Stimulated activated CD8-positive, alpha-beta memory T cell treated with anti-CD3 and anti-CD28 coated beads, Interleukin-7, amount 100 ng/mL, for 48 hours (primary cell): Measurements from ENCODE around the gene ETV3.

Experiments used
- DNase-seq, 2 donors: peaks; one replicate each; pipeline ENCODE4 v3.0.0-alpha.2; 2020; ENCODE audit warnings: low read depth in 1 of 2; ENCODE audit errors: extremely low read depth in 1 of 2

Gene ETV3

GRCh38 chr1:157140063-157140588, 1.9 kb upstream of the ETV3 start:
- DNase-seq = no peak

GRCh38 chr1:157139052-157139715, 989 bp upstream of the ETV3 start:
- no peak for DNase-seq

DNA sequence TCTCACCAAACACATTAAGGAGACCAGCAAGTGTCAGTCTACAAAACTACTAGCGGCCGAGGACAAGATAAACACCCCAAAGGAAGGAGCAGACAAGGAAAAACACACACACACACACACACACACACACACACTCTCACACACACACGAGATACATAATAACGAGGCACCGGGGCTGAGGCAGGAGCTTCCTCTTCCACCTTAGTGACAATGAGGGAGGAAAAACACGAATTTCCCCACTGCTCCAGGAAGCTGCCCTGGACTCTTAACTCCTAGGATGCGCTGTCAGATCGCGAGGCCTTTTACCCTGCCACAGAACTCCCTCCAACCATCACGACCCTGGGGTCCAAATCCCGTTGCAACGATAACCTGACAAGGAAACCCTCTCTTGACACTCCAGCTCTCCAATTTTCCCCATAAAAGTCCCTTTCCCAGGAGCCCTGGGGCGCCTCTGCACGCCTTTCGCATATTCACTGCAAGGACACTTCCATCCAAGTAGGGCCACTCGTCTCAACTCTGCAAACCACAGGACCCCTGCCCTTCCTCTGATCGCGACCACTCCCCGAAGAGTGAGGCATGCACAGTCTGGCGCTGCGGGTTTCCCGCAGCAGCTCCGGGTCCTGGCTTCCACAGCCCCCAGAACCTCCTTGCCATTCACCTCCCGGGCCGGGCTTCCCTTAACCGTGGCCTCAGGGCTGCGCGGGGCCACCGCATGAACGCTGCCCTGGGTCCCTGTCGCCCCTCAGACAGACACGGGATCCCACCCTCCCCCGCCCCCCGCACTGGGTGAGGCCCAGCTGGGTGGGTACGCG, 581 bp downstream of the ETV3 start:
- DNase-seq = no peak

DNA sequence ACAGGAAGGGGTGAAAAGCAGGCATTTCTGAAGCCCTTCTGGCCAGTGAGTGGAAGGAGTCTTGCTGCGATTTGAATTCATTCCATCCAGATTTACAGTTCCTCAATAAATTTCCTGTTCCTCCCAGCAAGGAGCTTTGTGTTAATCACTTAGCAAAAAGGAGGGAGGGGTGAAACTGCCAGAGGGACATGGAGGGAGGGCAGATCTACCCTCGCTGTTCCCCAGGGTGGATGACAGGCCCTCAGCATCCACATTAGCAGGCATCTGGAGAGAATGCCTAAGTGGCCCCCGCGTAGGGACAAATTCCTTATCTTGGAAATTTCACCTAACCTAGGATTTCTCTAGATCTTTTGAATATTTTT, 1.2 kb downstream of the ETV3 start:
- DNase-seq = no peak

- no peak for DNase-seq
Measured at GRCh38 chr1:157136133-157136532, 2.1 kb downstream of the ETV3 start.

DNA sequence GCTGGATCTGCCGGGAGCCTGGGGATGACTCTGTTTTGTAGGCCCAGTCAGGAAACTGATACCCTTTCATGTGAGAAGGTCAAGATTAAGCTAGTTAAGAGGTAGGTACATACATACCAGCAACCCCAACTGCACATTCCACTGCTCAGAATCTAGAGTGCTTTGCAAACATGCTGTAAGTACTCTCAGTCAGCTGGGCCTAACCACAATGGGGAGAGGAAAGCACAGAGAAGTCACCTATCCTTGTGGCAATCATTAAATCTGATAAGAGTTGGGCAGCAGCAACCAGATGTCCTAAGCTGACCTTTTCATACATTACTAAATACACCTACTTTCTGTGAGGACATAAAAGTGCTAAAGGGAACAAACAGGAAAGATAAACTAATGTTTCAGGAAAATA, 2.5 kb downstream of the ETV3 start:
- no peak for DNase-seq

GRCh38 chr1:157135070-157135469, 3.1 kb downstream of the ETV3 start:
- no peak for DNase-seq

GRCh38 chr1:157134442-157134841, 3.8 kb downstream of the ETV3 start:
- DNase-seq = no peak

DNA sequence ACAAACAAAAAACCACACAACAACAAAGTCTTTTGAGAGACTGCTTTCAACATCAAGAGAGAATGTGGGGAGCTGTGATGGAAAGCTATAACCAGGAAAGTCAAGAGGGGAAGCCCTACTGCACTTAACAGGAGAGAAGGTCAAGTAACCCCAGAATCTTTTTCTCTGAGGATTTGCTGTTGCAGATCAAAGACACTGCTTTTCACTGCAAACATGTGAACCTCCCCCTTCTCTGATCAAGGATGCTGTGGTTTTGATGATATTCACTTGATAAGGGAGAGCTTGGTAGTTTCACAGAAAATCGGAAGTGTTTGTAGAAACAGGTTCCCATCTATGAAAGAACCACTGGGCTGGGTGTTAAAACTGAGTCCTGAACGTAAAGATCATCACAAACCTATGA, 4.8 kb downstream of the ETV3 start:
- DNase-seq = no peak

DNA sequence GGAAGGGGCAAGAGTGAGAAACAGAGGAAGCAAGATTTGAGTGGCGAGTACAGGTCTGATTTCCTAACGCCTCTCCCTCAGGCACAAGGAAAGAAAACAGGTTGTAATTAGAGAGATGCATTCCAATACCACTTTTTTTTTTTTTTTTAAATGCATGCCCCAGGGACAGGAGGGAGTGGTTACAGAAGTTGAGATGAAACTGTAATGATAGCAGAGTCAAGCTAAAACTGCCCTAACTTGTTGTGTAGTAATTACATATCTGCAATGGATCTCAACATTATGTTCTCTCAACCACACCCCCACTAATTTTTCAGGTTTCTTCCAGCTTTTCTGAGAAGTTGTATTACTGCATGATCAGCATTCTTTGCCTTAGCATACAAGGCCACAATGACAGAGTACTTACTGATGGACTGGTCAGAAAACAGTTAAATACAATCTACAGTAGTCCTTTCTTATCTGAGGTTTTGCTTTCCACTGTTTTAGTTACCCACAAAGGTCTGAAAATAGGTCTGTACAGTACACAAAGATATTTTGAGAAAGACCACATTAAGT, 5.5 kb downstream of the ETV3 start:
- no peak for DNase-seq

DNA sequence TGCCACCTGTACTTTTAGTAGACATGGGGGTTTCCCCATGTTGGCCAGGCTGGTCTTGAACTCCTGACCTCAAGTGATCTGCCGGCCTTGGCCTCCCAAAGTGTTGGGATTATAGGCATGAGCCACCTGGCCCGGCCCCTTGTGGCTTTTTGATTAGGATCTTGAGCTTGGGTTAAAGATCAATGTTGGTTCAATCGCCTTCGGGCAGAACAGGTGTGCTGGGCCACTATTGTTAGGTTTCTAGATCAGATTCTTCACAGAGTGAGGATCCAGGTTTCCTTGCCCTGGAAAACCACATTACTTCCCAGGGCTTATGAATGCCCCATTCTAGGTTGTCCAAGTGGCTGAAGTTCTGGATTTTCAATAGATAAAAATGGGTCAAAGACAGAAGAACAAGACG, 6.1 kb downstream of the ETV3 start:
- DNase-seq = no peak

GRCh38 chr1:157131281-157131680, 6.9 kb downstream of the ETV3 start:
- no peak for DNase-seq

DNA sequence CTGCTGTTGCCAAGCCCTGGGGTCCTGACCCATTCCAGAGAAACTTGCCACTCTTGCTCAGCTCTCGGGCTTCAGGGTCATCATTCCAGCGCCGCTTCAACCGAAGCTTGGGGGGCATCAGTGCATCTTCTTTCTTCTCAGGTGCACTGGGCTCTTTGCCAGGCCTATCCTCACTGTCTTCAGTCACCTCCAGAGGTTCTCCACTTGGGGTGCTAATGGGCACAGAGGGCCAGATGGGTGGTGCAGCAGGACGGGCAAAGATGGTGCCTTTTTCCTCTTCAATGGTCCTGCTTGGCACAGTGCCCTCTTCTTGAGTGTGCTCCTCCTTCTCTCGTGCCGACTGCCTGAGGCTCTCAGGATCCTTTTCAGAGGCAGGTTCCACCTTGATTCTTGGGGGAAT, 13.3 kb downstream of the ETV3 start:
- DNase-seq = no peak

DNA sequence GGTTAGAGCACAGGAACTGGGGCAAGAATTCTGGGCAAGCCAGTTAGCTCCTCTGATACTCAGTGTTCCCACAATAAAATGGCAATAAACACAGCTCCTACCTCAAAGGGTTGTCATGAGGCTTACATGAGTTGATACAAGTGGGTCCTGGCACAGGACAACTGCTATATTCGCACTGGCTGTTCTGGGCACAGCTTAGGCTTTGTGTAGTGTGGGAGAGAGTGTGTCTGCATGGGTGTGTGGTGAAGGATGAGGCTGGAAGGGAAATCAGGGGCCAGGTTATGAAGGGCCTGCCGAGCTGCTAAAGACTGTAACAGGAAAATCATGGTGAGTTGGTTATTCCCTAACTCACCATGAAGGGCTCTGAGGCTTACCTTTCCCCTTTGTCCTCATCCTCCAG, 18.7 kb downstream of the ETV3 start:
- DNase-seq = no peak

DNA sequence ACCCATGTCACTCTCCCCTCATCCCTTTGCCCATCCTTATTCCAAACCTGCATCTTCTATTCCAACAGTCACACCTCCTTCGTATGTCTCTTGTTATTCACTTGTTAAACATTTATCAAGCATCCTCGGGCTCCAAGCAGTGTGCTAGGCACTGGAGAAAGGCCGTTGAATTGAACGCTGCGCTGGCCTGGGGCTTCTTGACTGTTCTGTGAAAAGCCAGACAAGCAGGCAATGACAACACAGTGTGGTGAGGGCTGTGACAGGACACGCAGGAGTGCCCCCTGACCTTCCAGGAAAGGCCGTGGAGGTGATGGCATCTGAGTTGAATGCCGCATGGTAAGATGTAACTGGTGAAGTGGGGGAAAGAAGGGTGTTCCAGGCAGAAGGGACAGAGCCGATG, 19.2 kb downstream of the ETV3 start:
- no peak for DNase-seq

GRCh38 chr1:157117527-157118057, 20.6 kb downstream of the ETV3 start:
- DNase-seq = no peak

- no peak for DNase-seq
Measured at GRCh38 chr1:157116737-157117103, 21.5 kb downstream of the ETV3 start.

DNA sequence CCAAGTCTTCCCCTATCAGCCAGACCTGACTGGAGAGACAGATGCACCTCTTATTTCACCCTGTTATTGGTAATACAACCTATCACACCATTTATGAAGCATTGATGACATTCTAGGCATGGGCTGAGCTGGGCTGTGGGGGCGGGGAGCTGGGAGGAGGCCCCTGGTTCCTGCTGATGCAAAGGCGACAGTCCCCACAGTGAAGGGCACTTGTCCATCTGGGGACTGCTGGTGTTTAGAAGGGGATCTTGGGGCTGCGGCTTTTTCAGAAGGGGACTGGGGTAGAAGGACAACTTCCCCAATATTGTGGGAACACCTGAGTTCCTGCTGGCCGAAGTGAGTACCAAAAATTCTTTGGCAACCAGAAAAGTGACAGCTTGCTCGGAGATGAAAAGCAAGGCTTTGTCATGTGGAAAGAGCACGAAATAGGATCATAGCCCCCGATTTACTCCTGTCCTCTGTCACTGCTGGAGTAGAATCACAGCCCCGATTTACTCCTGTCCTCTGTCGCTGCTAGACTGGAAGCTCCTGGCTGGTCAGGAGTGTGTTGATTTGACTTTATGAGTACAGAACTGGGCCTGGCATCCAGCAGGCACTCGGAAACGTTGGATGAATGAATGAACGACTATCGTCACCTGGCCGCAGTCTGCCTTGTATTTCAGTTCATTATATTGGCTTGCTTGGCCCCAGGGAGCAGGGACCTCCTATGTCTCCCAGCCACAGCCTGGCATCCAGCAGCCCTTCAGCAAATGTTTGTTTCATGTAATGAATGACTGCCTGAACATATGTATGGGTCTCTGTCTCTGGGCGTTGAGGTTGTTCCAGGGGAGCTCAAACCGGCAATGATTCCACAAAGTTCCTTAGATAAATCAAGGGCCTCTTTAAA, 22.1 kb downstream of the ETV3 start:
- DNase-seq = no peak

- DNase-seq = no peak
Measured at GRCh38 chr1:157115429-157115838, 22.8 kb downstream of the ETV3 start.

DNA sequence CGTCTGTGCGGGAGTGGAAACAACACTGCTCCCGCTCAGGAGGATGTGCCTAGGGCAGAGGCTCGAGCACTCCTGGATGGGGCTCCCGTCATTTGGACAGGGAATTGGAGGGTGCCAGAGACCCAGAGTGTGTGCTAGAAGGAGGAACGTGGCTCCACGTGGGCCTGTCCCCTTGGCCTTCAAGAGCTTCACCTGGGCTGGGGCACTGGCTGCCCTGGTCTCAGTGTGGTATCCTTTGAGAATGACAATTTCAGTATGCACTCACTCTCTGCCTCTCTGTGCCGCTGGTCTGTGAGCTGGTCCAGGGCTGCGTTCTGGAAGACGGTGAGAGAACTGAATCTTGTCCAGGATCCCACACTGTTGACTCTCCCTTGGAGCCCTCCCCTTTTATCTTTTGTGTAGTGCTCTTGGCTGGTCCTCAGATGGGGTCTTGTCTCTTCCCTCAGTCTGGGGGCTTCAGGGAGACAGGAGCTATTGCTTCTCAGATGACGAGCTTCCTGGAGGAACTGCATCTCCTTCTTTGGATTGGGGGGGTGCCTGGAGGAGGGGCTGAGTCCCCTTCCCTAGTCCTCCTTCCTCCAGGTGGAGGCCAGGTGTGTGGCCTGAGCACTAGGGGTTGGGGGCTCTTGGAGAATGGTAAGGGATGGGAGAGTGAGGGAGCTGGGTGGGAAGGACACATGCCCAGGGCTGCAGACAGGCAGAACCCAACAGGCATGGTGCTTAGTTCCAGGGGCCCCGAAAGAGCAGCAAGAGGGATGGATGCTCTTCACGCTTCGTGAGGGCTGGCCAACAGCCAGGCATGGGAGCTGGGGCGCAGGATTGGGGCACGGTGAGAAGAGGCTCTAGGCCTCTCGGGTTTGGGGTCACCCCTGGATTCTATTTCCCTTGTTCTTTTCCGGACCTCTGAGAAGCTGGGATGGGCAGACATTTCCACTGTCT, 23.7 kb downstream of the ETV3 start:
- DNase-seq = no peak
